OCI-LY3 (cell line): ENCODE measurements around the gene SH3GL2.

Source experiments
- H2AFZ ChIP-seq: fragments of 200-600, 300-600 bp; shearing (Covaris generic); 2 replicates; pipeline ENCODE4 v1.6.0; 2014; ENCODE audit warnings: antibody characterized with exemption, low read depth, low read length
- H3K27ac ChIP-seq: fragments of 200-600, 300-600 bp; sonication (generic); 2 replicates; pipeline ENCODE4 v1.5.1; 2014; ENCODE audit warnings: mild to moderate bottlenecking, low read length, moderate library complexity, mixed read lengths
- H3K27me3 ChIP-seq: fragments of 200-600, 300-600 bp; sonication (generic); 2 replicates; pipeline ENCODE4 v1.6.1; 2014; ENCODE audit warnings: low read depth, low read length, mixed read lengths
- H3K36me3 ChIP-seq: fragments of 200-600, 300-600 bp; sonication (generic); replicated peaks from 2 replicates; pipeline ENCODE3; 2014; ENCODE audit warnings: low read depth, low read length, mixed read lengths
- H3K4me1 ChIP-seq: fragments of 300-600, 200-600 bp; sonication (generic); 2 replicates; pipeline ENCODE4 v1.6.1; 2014; ENCODE audit warnings: low read length, mixed read lengths
- H3K4me2 ChIP-seq: fragments of 200-600, 300-600 bp; sonication (generic); 2 replicates; pipeline ENCODE4 v1.6.1; 2014; ENCODE audit warnings: low read length, mixed read lengths
- H3K4me3 ChIP-seq: fragments of 300-600, 200-600 bp; sonication (generic); 2 replicates; pipeline ENCODE4 v1.5.1; 2014; ENCODE audit warnings: antibody characterized with exemption, mild to moderate bottlenecking, low read length, moderate library complexity
- H3K79me2 ChIP-seq: fragments of 300-600, 200-600 bp; shearing (Covaris generic); 2 replicates; pipeline ENCODE4 v1.6.1; 2014; ENCODE audit warnings: mild to moderate bottlenecking, low read length, mixed read lengths
- H3K9ac ChIP-seq: fragments of 300-600, 200-600 bp; shearing (Covaris generic); 2 replicates; pipeline ENCODE4 v1.6.0; 2014; ENCODE audit warnings: mild to moderate bottlenecking, low read length, moderate library complexity
- H3K9me3 ChIP-seq: fragments of 200-600, 300-600 bp; shearing (Covaris generic); 2 replicates; pipeline ENCODE4 v1.6.1; 2014; ENCODE audit warnings: low read length, mixed read lengths; ENCODE audit not compliant: insufficient read depth
- H4K20me1 ChIP-seq: fragments of 200-600, 300-600 bp; sonication (generic); 2 replicates; pipeline ENCODE4 v1.6.1; 2016; ENCODE audit warnings: low read length, mixed read lengths; ENCODE audit not compliant: insufficient read depth
- EZH2phosphoT487 ChIP-seq: fragments of 200-600 bp; shearing (Covaris generic); IDR thresholded peaks from 2 replicates; pipeline ENCODE4 v1.6.1; 2018; ENCODE audit warnings: antibody characterized with exemption, mixed run types, low read depth
- TF ChIP-seq, protein P1 (sequence below): fragments of 200-600, 300-600 bp; sonication (generic); IDR thresholded peaks from 2 replicates; pipeline ENCODE4 v1.5.1; 2014; ENCODE audit warnings: antibody characterized with exemption, low read length, low read depth

The SH3GL2 gene

DNA sequence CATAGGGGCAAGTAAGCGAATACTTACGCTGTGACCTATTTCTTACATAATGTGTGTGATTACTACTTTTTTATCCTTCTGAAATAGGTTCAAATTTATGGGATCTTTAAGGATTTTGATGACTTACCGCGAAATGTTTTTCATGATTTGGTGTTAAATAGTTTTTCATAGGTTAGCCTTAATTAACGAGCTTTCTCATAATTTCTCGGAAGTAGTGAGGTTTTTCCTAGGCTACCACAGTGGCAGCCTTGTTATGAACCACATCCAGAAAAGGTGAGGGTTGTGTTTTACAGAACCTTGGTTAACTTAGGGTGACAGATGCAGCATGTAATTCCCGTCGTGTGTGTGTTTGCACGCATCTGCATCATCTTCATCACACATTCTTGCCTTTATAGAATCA is 1.3 kb downstream of the SH3GL2 start:
- Histone ChIP-seq H3K4me3 (no peak overlapping the region), H3K27ac (no peak overlapping the region), H3K9ac (no peak overlapping the region), H3K27me3 (no peaks in the 10 kb centered on the region), H3K36me3 (no peaks in the 10 kb centered on the region), H3K4me2 (no peak overlapping the region), H4K20me1 (no peaks in the 10 kb centered on the region), H2AFZ (no peak overlapping the region), H3K79me2 (no peaks in the 10 kb centered on the region), H3K4me1 (no peaks in the 10 kb centered on the region), H3K9me3 (no peaks in the 10 kb centered on the region)
- TF ChIP-seq, protein P1, sequence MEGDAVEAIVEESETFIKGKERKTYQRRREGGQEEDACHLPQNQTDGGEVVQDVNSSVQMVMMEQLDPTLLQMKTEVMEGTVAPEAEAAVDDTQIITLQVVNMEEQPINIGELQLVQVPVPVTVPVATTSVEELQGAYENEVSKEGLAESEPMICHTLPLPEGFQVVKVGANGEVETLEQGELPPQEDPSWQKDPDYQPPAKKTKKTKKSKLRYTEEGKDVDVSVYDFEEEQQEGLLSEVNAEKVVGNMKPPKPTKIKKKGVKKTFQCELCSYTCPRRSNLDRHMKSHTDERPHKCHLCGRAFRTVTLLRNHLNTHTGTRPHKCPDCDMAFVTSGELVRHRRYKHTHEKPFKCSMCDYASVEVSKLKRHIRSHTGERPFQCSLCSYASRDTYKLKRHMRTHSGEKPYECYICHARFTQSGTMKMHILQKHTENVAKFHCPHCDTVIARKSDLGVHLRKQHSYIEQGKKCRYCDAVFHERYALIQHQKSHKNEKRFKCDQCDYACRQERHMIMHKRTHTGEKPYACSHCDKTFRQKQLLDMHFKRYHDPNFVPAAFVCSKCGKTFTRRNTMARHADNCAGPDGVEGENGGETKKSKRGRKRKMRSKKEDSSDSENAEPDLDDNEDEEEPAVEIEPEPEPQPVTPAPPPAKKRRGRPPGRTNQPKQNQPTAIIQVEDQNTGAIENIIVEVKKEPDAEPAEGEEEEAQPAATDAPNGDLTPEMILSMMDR = no peak
- TF ChIP-seq EZH2phosphoT487 = no peak

DNA sequence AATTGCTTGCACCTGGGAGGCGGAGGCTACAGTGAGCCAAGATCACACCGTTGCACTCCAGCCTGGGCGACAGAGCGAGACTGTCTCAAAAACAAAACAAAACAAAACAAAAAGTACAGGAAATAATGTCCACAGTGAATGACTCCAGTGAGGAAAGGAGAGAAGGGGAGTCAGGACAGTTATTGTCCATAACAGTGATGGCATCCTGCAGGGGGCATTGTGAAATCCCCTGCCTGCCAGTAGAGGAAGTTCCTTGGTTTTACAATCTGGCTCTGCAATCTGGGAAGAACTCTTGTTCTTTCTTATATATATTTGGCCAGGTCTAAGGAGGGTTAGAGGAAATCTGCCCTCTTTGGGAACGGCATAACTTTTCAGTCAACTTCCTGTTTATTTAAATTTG is 8.2 kb downstream of the SH3GL2 start:
- no peaks in the 10 kb centered on the region for H3K79me2 ChIP-seq
- H3K4me2 ChIP-seq = no peak overlapping the region
- no peak overlapping the region for H3K4me3 ChIP-seq
- no peak overlapping the region for H3K27ac ChIP-seq
- H4K20me1 ChIP-seq = no peaks in the 10 kb centered on the region
- no peaks in the 10 kb centered on the region for H3K27me3 ChIP-seq
- H3K9me3 ChIP-seq = no peaks in the 10 kb centered on the region
- no peaks in the 10 kb centered on the region for H3K4me1 ChIP-seq
- no peak overlapping the region for H3K9ac ChIP-seq
- no peaks in the 10 kb centered on the region for H3K36me3 ChIP-seq
- no peak for TF ChIP-seq EZH2phosphoT487
- TF ChIP-seq, protein P1 = no peak
- H2AFZ ChIP-seq = no peak overlapping the region

DNA sequence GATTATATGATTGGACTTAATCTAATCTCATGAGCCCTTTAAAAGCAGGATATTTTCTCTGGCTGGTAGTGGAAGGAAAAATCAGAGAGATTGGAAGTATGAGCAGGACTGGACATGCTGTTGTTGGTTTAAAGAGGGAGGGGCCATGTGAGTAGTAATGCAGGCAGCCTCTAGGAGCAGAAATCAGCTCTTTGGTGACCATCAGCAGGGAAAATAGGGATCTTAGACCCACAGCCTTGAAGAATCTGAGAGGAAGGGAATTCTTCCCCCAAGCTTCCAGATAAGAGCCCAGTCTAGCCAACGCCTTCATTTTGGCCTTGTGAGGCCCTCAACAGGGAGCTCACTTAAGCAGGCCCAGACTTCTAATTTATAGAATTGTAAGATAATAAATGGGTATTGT is 9.5 kb downstream of the SH3GL2 start:
- H3K4me2 ChIP-seq = no peak overlapping the region
- no peak overlapping the region for H3K9ac ChIP-seq
- no peaks in the 10 kb centered on the region for H3K4me1 ChIP-seq
- H3K9me3 ChIP-seq = no peaks in the 10 kb centered on the region
- no peaks in the 10 kb centered on the region for H4K20me1 ChIP-seq
- H2AFZ ChIP-seq = no peak overlapping the region
- H3K4me3 ChIP-seq = no peak overlapping the region
- no peaks in the 10 kb centered on the region for H3K79me2 ChIP-seq
- H3K27me3 ChIP-seq = no peaks in the 10 kb centered on the region
- H3K36me3 ChIP-seq = no peaks in the 10 kb centered on the region
- H3K27ac ChIP-seq = no peak overlapping the region
- no peak for TF ChIP-seq EZH2phosphoT487
- TF ChIP-seq, protein P1 = no peak

DNA sequence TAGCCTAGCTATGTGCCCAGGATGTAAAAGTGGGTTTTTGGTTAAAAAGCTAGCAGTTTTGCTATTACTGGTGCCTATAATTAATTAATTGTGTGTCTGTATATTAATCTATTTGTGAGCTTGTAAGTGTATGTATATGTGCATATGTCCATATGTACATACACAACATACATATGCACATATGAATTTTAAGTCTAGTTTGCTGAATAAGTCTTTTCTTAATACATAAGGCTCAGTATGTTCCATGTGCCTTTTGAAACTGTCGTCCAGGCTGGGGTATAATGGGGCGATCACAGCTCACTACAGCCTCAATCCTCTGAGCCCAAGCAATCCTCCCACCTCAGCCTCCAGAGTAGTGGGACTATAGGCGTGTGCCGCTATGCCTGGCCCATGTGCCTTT is 10.1 kb downstream of the SH3GL2 start:
- Histone ChIP-seq H3K9ac (no peak overlapping the region), H3K4me1 (no peaks in the 10 kb centered on the region), H3K9me3 (no peaks in the 10 kb centered on the region), H2AFZ (no peak overlapping the region), H3K27me3 (no peaks in the 10 kb centered on the region), H3K79me2 (no peaks in the 10 kb centered on the region), H3K27ac (no peak overlapping the region), H3K36me3 (no peaks in the 10 kb centered on the region), H3K4me3 (no peak overlapping the region), H3K4me2 (no peak overlapping the region), H4K20me1 (no peaks in the 10 kb centered on the region)
- TF ChIP-seq, protein P1 = no peak
- TF ChIP-seq EZH2phosphoT487 = no peak
